ENCODE results near the gene CLTA. TPM values are rescaled to one million over a fixed set of nuclear protein-coding genes. Genes with fewer than 3 reads are reported as not detected.

CLTA gene
- polyA plus RNA-seq, 1 donor (not counting 4 experiments of a cell fraction or from before 2014, with no cell fraction given), result 325 TPM

- dilution Hi-C loops (cut with MboI; ENCODE audit: extremely low pct_ligation_motif_present, low sequenced_read_pairs), result no loop called here
- H3K9me3 ChIP-seq (ENCODE audit: control insufficient read depth, low read depth, low read length), result no peaks in the 10 kb centered on the region
- no peak for FAIRE-seq
- H4K20me1 ChIP-seq (ENCODE audit: control insufficient read depth, extremely low read depth, insufficient read depth, low read length), result peaks cover 3% of the 10 kb centered on the region
- H3K36me3 ChIP-seq (ENCODE audit: control insufficient read depth in 2 of 2, extremely low read depth in 1 of 2, insufficient read depth in 2 of 2, low read length in 2 of 2), result peaks cover 26 to 36% of the 10 kb centered on the region in 2 experiments
- H3K4me2 ChIP-seq (ENCODE audit: control insufficient read depth, extremely low read depth, insufficient read depth, low read depth, low read length), result no peak overlapping the region
- H3K27ac ChIP-seq (ENCODE audit: control insufficient read depth, insufficient read depth, low read length), result no peak overlapping the region
- TF ChIP-seq CTCF (optimal IDR thresholded peaks at IDR 0.05 in 1 of 3, IDR thresholded peaks at IDR 0.05 in 1 of 3, conservative IDR thresholded peaks at IDR 0.05 in 1 of 3; ENCODE audit: extremely low read depth in 1 of 3, insufficient read depth in 2 of 3, low read length in 3 of 3), result no peak
- TF ChIP-seq EZH2 (IDR thresholded peaks at IDR 0.05; ENCODE audit: low read length), result no peak
- H3K79me2 ChIP-seq (ENCODE audit: control insufficient read depth, insufficient read depth, low read length), result peaks cover 3% of the 10 kb centered on the region
- H3K4me1 ChIP-seq (ENCODE audit: control insufficient read depth, extremely low read depth, insufficient read depth, low read length), result no peaks in the 10 kb centered on the region
- H3K4me3 ChIP-seq (ENCODE audit: control insufficient read depth in 2 of 3, extremely low read depth in 1 of 3, insufficient read depth in 2 of 3, low read depth in 1 of 3, low read length in 3 of 3), result no peak overlapping the region
- no peaks in the 10 kb centered on the region for H3K9me1 ChIP-seq (ENCODE audit: control insufficient read depth, extremely low read depth, insufficient read depth, low read length)
- no peak overlapping the region for H3K9ac ChIP-seq (ENCODE audit: control insufficient read depth, extremely low read depth, insufficient read depth, low read length)
- no peaks in the 10 kb centered on the region for H3K27me3 ChIP-seq (ENCODE audit: control insufficient read depth, extremely low read depth, insufficient read depth, low read length)
- H2AFZ ChIP-seq (ENCODE audit: control insufficient read depth, low read length), result no peak overlapping the region
- DNase-seq (ENCODE audit: low read depth, low spot score), result no peak
These were observed 26.7 kb downstream of the CLTA start for GRCh38 chr9:36217256-36217968.

- dilution Hi-C loops (cut with MboI; ENCODE audit: extremely low pct_ligation_motif_present, low sequenced_read_pairs), result no loop called here
- Histone ChIP-seq H3K36me3 (ENCODE audit: control insufficient read depth in 2 of 2, extremely low read depth in 1 of 2, insufficient read depth in 2 of 2, low read length in 2 of 2) (peaks cover 26 to 41% of the 10 kb centered on the region in 2 experiments), H3K27me3 (ENCODE audit: control insufficient read depth, extremely low read depth, insufficient read depth, low read length) (no peaks in the 10 kb centered on the region), H3K9me1 (ENCODE audit: control insufficient read depth, extremely low read depth, insufficient read depth, low read length) (no peaks in the 10 kb centered on the region), H3K79me2 (ENCODE audit: control insufficient read depth, insufficient read depth, low read length) (peaks cover 4% of the 10 kb centered on the region), H3K4me2 (ENCODE audit: control insufficient read depth, extremely low read depth, insufficient read depth, low read depth, low read length) (no peak overlapping the region), H3K27ac (ENCODE audit: control insufficient read depth, insufficient read depth, low read length) (no peak overlapping the region), H3K4me3 (ENCODE audit: control insufficient read depth in 2 of 3, extremely low read depth in 1 of 3, insufficient read depth in 2 of 3, low read depth in 1 of 3, low read length in 3 of 3) (no peak overlapping the region), H3K4me1 (ENCODE audit: control insufficient read depth, extremely low read depth, insufficient read depth, low read length) (no peaks in the 10 kb centered on the region), H3K9me3 (ENCODE audit: control insufficient read depth, low read depth, low read length) (no peaks in the 10 kb centered on the region), H2AFZ (ENCODE audit: control insufficient read depth, low read length) (no peak overlapping the region), H3K9ac (ENCODE audit: control insufficient read depth, extremely low read depth, insufficient read depth, low read length) (no peak overlapping the region), H4K20me1 (ENCODE audit: control insufficient read depth, extremely low read depth, insufficient read depth, low read length) (peaks cover 3% of the 10 kb centered on the region)
- FAIRE-seq, result no peak
- DNase-seq (ENCODE audit: low read depth, low spot score), result no peak
- TF ChIP-seq EZH2 (IDR thresholded peaks at IDR 0.05; ENCODE audit: low read length), result no peak
- TF ChIP-seq CTCF (optimal IDR thresholded peaks at IDR 0.05 in 1 of 3, IDR thresholded peaks at IDR 0.05 in 1 of 3, conservative IDR thresholded peaks at IDR 0.05 in 1 of 3; ENCODE audit: extremely low read depth in 1 of 3, insufficient read depth in 2 of 3, low read length in 3 of 3), result no peak
These were observed 27.3 kb downstream of the CLTA start for GRCh38 chr9:36218011-36218410.
